ENCODE data around the gene HAUS3. TPM values are rescaled to one million over a fixed set of nuclear protein-coding genes. Genes with fewer than 3 reads are reported as not detected.

Gene HAUS3
- total RNA-seq, 1 experiment from 2014 or later = 18.0 TPM

DNA sequence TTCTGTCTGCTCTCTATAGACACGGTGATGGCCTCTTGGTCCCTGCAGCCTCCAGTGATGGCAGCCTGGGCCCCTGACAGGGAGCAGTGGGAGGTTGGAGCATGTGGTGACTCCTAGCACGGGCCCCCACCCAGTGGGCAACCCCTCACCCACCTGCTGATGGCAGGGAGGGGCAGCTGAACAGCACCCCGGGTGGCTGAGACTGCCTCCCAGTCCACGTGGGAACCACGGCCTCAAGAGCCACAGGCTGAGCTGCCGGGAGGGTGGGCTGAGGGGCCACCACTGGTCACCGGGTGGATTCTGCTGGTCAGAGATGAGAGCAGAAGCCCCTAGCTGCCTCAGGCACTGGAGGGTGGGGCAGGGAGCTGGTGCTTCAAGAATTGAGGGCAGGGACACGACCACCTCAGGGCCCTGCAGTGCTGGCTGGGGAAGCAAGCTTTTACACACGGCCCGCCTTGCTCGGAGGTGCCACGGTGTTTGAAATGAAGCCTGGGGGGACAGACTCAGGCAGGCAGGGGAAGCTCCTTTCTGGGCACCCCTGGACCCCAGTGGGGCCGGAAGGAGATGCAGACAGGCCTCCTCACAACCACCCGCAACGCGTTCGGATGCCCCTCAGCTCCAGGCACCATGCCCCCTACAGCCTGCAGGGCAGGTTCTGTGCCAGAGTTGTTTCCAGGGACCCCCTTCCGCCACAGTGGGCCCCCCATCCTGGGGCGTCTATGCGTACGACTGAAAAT is 6.3 kb upstream of the HAUS3 start:
- Histone ChIP-seq H3K4me1 (ENCODE audit: insufficient read depth, low read length) (no peaks in the 10 kb centered on the region), H2BK20ac (ENCODE audit: low read depth, low read length, poor library complexity, severe bottlenecking) (no peak overlapping the region), H3K4me2 (ENCODE audit: insufficient read depth, insufficient read length, low read length) (no peak overlapping the region), H3K27me3 (ENCODE audit: insufficient read depth, low read length) (no peaks in the 10 kb centered on the region), H2BK5ac (ENCODE audit: insufficient read length, low read length) (no peak overlapping the region), H4K8ac (replicated peaks; ENCODE audit: insufficient read length, low read depth, low read length) (no peak overlapping the region), H4K5ac (ENCODE audit: insufficient read length, low read depth, low read length) (no peak overlapping the region), H3K4ac (ENCODE audit: low read depth, low read length) (no peak overlapping the region), H3K79me1 (ENCODE audit: insufficient read depth, low read depth, low read length, poor library complexity, severe bottlenecking) (no peaks in the 10 kb centered on the region), H3K27ac (ENCODE audit: insufficient read length, low read depth, low read length) (no peak overlapping the region), H2BK15ac (ENCODE audit: low read depth, low read length) (no peak overlapping the region), H2BK120ac (ENCODE audit: low read depth, low read length, poor library complexity, severe bottlenecking) (no peak overlapping the region), H2AFZ (ENCODE audit: low read length) (no peak overlapping the region), H3K9ac (ENCODE audit: extremely low read depth, insufficient read length, low read length) (no peak overlapping the region), H2AK5ac (ENCODE audit: insufficient read length, low read length) (no peak overlapping the region), H2BK12ac (ENCODE audit: insufficient read length, low read depth, low read length) (no peak overlapping the region), H3K18ac (ENCODE audit: insufficient read length, low read depth, low read length) (no peak overlapping the region), H3K9me3 (ENCODE audit: control insufficient read depth, low read depth, low read length) (no peaks in the 10 kb centered on the region), H3T11ph (ENCODE audit: low read length) (no peak overlapping the region), H4K20me1 (ENCODE audit: control insufficient read depth, insufficient read depth, insufficient read length) (no peaks in the 10 kb centered on the region), H3K79me2 (ENCODE audit: insufficient read depth, low read length) (no peaks in the 10 kb centered on the region), H3K23me2 (ENCODE audit: insufficient read length, low read depth, low read length, poor library complexity, severe bottlenecking) (no peaks in the 10 kb centered on the region), H3K56ac (ENCODE audit: insufficient read length, low read depth, low read length) (no peak overlapping the region), H3K14ac (ENCODE audit: insufficient read depth, low read length) (no peak overlapping the region), H3K23ac (ENCODE audit: insufficient read length, low read depth, low read length) (no peak overlapping the region), H4K91ac (ENCODE audit: insufficient read length, low read depth, low read length) (no peak overlapping the region)
- H3K4me3 Mint-ChIP-seq = no peak overlapping the region
- H3K27me3 Mint-ChIP-seq (ENCODE audit: low read depth) = peaks cover 5% of the 10 kb centered on the region
- no CpG with 5 or more reads among the region's 21 CpGs for WGBS (ENCODE audit: extremely low coverage, insufficient read length, low lambda C conversion rate)
- H3K27ac Mint-ChIP-seq = no peak overlapping the region
- H3K4me1 Mint-ChIP-seq = peaks cover 0 to 7% of the 10 kb centered on the region in 2 experiments; a peak in 2 of 4 replicates
- peaks cover 7 to 14% (median 9%) of the 10 kb centered on the region in 3 experiments for H3K36me3 Mint-ChIP-seq (ENCODE audit: insufficient read depth in 1 of 3, low read depth in 3 of 3)
- TF ChIP-seq, protein P1, sequence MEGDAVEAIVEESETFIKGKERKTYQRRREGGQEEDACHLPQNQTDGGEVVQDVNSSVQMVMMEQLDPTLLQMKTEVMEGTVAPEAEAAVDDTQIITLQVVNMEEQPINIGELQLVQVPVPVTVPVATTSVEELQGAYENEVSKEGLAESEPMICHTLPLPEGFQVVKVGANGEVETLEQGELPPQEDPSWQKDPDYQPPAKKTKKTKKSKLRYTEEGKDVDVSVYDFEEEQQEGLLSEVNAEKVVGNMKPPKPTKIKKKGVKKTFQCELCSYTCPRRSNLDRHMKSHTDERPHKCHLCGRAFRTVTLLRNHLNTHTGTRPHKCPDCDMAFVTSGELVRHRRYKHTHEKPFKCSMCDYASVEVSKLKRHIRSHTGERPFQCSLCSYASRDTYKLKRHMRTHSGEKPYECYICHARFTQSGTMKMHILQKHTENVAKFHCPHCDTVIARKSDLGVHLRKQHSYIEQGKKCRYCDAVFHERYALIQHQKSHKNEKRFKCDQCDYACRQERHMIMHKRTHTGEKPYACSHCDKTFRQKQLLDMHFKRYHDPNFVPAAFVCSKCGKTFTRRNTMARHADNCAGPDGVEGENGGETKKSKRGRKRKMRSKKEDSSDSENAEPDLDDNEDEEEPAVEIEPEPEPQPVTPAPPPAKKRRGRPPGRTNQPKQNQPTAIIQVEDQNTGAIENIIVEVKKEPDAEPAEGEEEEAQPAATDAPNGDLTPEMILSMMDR (conservative IDR thresholded peaks at IDR 0.05) = no peak
- H3K9me3 Mint-ChIP-seq = peaks cover 13 to 17% of the 10 kb centered on the region in 2 experiments
- DNase-seq = no peak
